Stimulated activated CD4-positive, alpha-beta T cell treated with anti-CD3 and anti-CD28 coated beads, TNF-alpha, amount 100 ng/mL, for 1 hour (primary cell): ENCODE data around the gene SAXO1.
"Not testable (repeated sequence)": the region's sequence is repeated elsewhere in the genome, so short reads cannot be mapped to it uniquely, and the experiment has no call there.

Experiments used
- DNase-seq, 3 donors: peaks; one replicate each; pipeline ENCODE4 v3.0.0-alpha.2; 2020; ENCODE audit warnings: low read depth in 3 of 3, low spot score in 1 of 3

The SAXO1 gene

DNA sequence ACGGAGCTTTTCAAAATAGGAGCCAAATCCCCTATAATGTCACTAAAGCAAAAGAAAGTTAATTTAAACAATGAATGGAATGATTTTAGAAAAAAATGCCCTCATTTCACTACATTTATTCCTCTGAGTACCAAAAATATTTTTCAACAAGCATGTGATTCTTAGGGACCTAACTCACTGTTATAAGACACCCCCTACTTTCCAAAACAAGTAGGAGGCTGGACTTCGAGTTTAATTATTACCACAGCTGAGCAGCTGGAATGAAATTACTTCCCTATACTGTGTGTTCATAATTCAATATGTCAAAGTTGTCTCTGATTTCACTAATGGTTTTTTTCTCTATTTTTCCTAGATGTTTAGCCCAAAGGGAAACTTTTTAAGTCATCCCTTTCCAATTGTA is 61.6 kb downstream of the SAXO1 start:
- no peak for DNase-seq

GRCh38 chr9:18970393-18970792 is 62.6 kb downstream of the SAXO1 start:
- DNase-seq: no peak

DNA sequence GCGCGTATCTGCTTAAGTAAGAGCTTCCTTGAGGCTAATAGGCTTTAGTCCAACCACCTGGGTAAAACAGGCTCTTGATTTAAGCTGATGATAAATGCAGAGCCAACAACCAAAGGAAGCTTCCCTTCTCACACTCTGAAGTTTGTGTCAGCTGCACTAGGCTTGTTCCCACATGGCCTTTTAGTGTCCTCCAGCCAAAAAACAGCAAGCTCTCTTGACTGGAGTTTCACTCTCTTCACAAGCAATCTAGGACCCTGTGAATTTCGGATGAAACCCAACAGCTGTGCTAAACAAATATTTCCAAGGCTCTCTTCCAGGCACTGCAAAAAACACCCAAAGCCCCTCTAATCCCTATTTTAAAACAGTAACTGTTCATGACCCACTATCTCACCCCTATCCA is 63.9 kb downstream of the SAXO1 start:
- DNase-seq: no peak

- no peak for DNase-seq
These were observed 77.4 kb downstream of the SAXO1 start for GRCh38 chr9:18955626-18956025.

- no peak for DNase-seq
These were observed 81.1 kb downstream of the SAXO1 start for GRCh38 chr9:18951936-18952335.

DNA sequence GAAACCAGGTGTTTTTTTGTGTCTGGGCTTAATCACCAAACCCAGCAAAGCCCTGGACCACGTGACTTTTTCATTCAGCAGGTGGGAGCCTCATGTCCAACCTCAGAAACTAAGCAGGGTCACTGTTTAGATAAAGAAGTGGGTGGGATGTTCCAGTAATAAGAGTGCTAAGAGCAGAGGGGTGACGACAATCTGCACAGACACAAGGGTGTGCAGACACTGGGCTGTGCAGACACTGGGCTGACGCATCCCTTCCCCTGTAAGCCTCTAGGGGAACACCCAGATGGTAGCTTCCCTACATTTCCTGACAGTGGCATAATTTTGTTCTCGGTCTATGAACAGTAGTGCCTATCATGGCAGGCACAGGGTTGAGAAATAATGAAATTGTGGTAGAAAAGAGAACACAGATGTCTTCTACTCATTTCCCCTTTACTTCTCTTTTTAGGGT is 85.1 kb downstream of the SAXO1 start:
- DNase-seq: no peak

DNA sequence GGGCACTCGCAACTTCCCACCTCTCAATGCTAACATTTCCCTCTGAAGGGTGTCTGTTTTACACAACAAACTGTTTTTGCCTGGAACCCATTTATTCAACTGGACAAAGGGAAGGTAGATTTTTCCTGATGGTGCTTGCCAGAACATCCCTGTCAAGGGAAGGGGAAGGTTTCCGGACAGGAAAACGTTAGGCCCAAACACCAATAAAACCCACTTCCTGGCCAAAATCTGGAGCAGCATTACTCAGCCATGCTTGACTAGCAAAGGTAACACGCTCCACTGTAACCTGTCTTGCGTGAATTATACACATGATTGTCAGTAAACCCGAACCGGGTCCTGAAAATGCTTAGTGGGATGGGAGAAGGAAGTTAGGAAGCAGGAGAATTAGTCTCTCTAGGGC is 90.2 kb downstream of the SAXO1 start:
- no peak for DNase-seq

- DNase-seq: no peak
These were observed 91.8 kb downstream of the SAXO1 start for GRCh38 chr9:18941060-18941740.

- no peak for DNase-seq
These were observed 93.1 kb downstream of the SAXO1 start for GRCh38 chr9:18939943-18940342.

DNA sequence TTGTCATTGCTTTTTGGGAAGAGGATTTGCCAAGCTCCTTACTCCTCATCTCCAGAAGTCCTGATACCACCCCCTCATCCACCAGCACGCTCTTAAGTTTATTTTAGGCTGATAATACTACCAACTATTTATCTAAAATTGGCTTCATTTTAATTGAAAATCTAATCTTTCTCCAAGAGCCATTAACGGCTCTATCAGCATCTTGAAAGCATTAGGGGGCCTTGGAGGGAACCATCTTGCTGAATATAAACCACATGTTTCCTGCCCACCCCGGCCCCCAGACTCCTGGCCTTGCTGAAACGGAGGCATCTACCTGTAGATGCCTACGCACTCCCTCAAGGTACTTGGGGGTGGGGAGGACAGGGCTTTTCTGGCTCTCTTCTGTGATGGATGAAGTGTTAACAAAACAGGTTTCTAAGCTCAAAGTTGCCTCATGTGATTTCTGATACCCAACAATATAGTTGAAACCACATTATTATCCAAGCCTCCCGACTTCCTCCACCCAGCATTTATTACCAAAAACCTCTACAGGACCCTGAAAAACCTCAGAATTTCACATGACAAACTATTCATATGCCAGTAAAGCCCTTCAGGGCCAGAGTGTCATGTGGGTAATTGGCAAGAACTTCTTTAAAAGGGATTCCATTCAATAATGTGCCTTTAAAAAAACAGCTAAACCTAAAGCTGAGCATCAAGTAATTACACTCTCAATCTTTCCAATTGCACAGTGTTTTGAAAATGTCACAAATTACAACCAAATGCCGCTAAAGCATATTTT is 96.7 kb downstream of the SAXO1 start:
- DNase-seq: no peak

DNA sequence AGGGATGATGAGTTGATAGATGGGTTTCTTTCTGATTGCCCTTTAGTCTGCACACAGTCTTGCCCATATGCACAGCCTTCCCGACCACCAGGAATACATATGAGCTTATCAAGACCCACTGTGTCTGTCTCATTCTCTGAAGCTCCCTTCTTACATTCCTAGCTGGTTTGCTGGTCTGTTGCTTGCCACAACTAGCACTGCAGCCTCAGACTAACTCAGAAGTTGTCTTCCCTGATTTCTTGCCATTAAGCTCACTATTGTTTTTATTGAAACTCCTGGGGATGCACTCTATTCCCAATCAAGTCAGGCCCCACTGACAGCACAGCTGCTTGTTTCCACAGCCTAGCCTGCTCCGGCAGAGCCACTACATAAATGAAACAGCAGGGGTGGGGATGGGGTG is 97.5 kb downstream of the SAXO1 start:
- no peak for DNase-seq

- not testable (repeated sequence) for DNase-seq
These were observed 102.4 kb downstream of the SAXO1 start for GRCh38 chr9:18930611-18931010.

DNA sequence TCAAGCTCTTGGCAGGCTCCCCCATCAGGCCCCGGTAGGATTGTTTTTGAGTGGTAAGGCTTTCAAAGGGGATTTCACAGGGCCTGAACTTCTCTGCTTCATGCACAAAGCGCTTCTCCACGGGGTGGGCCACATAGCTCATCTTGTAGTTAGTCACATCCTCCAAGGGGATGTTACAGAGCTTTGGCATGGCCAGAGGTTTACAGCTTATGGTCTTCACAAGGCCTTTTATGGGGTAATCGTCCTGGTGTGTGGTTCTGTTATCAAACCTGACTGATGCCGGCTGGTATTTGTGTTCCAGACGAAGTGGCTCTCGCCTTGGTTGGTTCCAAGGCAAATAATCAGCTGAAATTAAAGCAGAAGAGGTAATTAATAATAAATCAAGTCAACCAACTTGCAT is 104.3 kb downstream of the SAXO1 start:
- no peak for DNase-seq

DNA sequence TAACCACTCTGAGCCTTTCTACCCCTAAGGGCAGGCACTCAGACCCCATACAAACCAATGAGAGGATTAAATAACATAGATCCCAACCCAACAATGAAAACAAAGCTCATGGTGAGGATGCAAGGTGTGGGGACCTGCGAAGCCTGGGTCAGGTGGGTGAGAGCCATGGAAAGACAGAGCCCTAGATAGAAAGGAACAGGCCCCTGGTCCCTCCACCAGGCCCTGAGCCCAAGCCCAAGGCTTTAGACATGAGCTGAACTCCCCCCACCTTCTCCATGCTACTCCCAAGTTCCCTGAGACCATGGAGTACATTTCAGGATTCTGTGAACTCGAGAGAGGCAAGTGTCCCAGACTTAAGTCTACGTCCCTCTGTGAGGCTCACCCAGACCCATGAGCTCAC is 106.5 kb downstream of the SAXO1 start:
- no peak for DNase-seq

- no peak for DNase-seq
These were observed 107.1 kb downstream of the SAXO1 start for GRCh38 chr9:18925880-18926279.

- no peak for DNase-seq
These were observed 109.2 kb downstream of the SAXO1 start for GRCh38 chr9:18923671-18924430.

DNA sequence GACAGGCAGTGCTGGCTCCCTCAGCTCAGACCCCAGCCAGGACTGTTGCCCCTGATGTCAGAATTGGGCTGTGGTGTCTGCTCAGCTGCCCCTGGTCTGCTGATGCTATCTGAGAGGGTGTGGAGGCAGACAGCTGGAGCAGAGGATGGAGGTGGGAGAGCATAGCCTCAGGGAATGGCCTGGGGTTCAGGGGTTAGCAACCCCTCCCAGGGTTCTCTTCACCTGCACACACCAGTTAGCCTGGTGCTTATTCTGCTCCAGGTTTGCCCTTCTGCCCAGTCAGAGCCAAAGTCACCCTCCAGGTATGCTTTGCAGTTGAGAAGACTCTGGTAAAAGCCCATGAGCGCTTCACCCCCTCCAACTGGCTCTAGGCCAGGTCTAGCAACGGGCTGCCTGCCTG is 109.8 kb downstream of the SAXO1 start:
- DNase-seq: no peak

DNA sequence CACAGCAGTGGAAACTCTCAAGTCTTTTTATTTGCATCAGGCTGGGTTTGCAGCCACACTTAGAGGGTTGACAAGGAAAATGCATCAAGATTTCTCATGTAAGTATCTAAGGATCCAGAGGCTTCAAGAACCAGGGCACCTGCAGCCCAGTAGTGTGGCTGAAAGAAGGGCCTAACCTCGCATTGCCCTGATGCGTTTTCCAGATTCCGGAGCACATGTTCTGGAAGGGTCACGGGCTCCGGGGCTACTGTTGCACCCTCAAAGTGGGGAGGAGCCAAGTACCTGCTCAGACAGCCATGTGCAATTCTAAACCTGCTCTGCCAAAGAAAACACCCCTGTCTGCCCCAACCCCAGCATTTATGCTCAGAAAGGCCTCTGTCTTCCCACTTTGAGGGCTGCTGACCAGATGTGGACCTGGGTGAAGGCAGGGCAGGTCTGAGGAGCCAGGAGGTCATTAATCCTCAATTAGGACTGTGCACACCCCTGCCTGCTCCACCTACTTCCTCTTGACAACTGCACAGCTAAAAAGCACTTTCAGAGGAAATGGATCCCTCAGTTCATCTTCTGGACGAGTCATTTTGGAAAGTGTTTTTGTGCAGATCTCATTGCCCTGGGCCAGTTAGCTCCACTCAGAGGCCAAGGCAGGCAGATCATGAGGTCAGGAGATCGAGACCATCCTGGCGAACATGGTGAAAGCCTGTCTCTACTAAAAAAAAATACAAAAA is 110.7 kb downstream of the SAXO1 start:
- DNase-seq: no peak

DNA sequence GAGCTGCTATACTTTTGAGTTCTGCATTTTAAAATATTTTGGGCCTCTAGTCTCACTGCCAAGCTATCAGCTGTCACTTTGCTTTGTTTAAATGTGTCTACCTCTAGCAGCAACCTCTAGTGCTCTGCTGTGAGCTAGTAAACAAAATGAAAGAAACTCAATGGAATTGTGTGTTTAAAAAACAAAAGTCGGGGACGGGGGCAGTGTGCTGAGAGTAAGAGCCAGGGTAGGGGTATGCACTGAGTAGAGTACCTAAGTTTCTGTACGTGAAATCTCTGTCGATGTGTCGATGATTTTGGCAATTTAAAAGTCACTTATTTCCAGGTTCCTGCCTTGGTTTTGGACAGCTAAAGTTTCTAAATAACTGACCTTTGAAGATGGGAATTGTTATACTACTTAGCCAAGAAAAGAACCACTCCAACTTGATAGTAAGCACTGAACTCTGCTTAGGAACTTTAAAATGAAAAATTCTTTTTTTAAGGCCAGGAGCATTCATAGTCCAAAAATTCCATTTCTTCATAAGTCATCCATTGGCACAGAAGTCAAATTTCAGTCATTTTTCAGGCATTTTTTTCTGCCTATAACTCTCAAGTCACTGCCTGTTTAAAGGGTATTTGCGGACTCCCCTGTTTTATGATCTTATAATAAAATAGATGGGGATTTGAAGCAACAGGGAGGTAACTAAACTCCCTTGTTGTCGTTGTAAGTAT is 111.5 kb downstream of the SAXO1 start:
- no peak for DNase-seq

GRCh38 chr9:18920141-18921084 is 112.6 kb downstream of the SAXO1 start:
- no peak for DNase-seq
